Subcutaneous adipose tissue (tissue), 4 donors: ENCODE data around the gene PLCB1. TPM values are rescaled to one million over a fixed set of nuclear protein-coding genes. Genes with fewer than 3 reads are reported as not detected.

ENCODE experiments used
- total RNA-seq, 4 donors: library from RNA; depleted of rRNA; stranded (reverse); fragments of >200 nt; gene quantifications; one replicate each; pipeline ENCODE4 v1.1.0, GENCODE V29; 2016
- TF ChIP-seq, protein P1 (sequence below): fragments of 450-650 bp; IDR thresholded peaks from one replicate; pipeline ENCODE4 v1.5.1; 2016; ENCODE audit warnings: low read depth, mild to moderate bottlenecking, control low read depth, antibody characterized with exemption, moderate library complexity

The PLCB1 gene
- total RNA-seq, 4 donors from 2014 or later = 14.1 to 26.7 (median 18.4) TPM

DNA sequence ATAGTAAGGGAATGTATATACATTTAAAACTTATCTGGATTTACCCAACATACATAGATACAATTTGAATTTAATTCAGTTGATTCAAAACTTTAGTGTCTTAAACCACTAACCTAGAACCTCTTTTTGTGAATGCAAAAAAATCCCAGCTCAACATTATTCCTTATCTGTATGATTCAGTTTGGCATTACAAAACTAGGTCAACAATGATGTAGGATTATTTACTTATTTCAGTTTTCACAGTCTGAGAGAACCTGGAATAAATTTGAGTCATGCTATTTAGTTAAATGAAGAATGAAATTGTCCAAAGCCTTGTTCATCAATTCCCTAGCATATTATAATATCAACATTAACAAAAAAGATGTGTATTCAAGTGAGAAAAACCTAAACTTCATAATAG is 7.4 kb upstream of the PLCB1 start:
- TF ChIP-seq, protein P1, sequence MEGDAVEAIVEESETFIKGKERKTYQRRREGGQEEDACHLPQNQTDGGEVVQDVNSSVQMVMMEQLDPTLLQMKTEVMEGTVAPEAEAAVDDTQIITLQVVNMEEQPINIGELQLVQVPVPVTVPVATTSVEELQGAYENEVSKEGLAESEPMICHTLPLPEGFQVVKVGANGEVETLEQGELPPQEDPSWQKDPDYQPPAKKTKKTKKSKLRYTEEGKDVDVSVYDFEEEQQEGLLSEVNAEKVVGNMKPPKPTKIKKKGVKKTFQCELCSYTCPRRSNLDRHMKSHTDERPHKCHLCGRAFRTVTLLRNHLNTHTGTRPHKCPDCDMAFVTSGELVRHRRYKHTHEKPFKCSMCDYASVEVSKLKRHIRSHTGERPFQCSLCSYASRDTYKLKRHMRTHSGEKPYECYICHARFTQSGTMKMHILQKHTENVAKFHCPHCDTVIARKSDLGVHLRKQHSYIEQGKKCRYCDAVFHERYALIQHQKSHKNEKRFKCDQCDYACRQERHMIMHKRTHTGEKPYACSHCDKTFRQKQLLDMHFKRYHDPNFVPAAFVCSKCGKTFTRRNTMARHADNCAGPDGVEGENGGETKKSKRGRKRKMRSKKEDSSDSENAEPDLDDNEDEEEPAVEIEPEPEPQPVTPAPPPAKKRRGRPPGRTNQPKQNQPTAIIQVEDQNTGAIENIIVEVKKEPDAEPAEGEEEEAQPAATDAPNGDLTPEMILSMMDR = no peak

DNA sequence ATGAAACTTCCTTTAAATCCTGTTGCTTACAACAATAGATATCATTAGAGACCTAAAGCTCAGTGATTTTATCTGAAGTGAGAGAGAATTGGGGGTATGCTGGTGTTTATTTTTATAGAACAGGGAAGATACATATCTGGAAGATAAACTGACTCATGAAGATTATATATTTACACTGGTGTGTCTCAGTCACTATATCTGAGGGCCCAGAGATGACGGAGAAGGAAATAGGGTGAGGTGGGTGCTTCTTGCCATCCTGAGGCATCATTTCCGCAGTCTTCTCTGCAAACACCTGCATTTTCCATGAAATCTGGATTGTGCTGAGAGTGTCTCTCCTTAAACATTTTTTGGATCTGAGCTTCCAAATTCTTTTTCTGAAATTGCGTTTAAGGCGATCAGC is 5.9 kb upstream of the PLCB1 start:
- TF ChIP-seq, protein P1 = no peak

DNA sequence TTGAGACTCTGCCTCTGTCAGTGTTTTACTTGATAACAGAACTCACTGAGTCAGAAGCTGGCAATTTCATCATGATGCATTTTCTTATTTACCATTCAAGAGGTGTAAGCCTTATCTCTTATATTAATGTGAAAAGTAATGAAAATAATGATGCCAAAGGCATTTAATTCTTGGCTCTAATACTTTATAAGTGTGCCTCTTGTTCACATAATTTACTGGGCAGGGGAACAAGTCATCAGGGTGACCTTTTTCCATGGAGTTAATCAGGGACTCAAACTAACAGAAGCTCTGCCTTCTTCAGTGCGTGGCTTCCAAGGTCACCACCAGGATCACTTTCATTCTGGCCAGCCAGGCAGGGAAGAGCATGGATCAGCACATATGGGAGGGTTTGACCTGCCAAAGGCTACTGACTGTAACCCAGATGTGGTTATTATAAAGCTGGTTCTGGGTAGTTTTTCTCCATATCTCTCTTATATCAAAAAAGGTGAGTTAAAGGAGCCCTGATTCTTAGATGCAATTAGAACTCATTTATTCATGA is 5.2 kb upstream of the PLCB1 start:
- TF ChIP-seq, protein P1 = no peak

DNA sequence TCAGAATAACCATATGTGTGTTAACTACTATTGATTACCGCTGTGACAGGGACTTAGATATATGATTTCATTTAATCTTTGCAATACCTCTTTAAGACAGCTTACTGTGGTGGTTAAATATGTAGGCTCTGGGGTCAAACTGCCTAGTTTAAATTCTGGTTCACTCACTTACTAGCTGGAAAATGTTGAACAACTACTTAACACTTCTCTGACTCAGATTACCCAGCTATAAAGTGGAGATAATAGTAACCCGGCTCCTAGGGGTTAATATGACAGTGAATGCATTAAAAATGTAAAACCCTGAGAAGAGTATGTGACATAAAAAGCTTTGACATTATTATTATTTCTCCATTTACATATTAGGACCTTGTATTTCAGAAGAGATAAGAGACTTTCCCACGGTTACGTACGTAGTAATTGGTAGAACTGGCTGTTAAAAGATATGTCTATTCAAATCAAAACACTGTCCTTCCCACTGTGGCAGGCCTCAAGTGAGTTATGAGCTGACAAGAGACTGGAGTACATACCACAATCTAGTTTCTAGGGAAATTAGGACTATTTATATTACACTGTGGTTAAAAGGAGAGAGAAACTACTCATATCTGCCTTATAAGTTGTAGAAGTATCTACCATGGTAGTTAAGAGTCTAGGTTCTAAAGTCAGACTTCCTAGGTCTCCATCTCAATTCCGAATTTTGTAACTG is 4.4 kb upstream of the PLCB1 start:
- TF ChIP-seq, protein P1 = no peak

DNA sequence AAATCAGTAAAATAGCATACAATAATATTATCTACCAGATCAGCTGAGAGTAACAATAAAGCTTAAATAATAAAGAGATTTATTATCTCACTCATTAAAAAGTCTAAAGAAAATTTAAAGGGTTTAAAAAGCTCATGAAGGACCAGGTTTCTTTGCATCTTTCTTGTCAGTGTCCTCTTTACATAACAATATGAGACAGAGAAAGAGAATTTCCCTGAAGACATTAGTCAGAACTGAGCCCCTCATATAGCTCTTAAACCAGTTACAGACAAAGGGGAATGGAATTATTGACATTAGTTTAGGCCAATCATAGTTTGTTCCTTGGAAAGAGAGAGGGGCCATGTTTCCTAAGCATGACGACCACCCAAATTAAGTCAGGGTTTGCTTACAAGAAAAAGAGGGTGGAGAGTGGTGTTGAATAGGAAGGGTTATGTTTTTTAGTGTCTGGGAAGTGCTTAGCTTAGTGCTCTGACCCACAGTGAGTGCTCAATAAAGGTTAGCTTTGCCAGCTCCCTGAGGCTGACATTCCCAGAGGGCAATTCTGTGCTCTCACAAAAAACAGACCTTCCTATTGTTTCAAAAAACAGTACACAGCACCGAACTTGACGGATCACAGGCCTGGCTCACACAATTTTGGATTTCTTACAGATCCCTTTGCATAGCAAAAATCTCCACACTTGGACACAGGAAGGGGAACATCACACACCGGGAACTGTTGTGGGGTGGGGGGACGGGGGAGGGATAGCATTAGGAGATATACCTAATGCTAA is 3.6 kb upstream of the PLCB1 start:
- TF ChIP-seq, protein P1 = no peak

DNA sequence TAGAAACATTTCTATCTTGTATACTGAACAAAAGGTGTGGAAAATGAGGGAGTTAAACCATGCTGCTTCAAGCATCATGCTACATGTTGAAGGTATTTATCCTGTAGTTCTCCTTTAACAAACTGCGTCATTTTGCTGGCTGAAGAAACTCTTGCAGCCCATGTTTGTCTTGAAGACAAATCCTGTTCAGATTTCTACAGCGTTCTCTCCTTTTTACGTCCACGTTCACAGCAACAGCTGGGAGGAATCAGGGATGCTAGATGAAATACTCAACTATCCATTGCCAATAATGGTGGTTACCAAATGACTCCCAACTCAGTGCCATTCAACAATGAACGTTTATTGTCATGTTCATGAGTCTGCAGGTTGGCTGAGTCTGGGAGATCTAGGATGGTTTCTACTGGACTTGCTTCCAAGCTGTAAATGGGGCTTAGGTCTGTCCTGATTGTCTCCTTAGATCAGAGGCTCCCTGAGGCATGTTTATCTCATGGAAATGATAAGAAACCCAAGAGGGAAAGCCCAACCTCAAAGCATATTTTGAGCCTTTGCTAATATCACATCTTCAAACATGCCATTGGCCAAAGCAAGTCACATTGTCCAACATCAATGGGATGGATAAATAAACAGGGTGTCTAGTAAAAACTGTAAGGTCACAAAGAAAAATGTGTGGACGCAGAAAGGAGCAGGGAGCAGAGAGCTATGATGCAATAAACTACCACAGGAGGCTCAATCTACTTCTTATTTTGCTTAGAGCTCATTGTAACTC is 2.7 kb upstream of the PLCB1 start:
- TF ChIP-seq, protein P1 = no peak
